Measurements from ENCODE around the gene C7orf25. TPM values are rescaled to one million over a fixed set of nuclear protein-coding genes. Genes with fewer than 3 reads are reported as not detected.

Gene C7orf25
- total RNA-seq: 1 to 10 TPM; 6.8 to 7.8 TPM

DNA sequence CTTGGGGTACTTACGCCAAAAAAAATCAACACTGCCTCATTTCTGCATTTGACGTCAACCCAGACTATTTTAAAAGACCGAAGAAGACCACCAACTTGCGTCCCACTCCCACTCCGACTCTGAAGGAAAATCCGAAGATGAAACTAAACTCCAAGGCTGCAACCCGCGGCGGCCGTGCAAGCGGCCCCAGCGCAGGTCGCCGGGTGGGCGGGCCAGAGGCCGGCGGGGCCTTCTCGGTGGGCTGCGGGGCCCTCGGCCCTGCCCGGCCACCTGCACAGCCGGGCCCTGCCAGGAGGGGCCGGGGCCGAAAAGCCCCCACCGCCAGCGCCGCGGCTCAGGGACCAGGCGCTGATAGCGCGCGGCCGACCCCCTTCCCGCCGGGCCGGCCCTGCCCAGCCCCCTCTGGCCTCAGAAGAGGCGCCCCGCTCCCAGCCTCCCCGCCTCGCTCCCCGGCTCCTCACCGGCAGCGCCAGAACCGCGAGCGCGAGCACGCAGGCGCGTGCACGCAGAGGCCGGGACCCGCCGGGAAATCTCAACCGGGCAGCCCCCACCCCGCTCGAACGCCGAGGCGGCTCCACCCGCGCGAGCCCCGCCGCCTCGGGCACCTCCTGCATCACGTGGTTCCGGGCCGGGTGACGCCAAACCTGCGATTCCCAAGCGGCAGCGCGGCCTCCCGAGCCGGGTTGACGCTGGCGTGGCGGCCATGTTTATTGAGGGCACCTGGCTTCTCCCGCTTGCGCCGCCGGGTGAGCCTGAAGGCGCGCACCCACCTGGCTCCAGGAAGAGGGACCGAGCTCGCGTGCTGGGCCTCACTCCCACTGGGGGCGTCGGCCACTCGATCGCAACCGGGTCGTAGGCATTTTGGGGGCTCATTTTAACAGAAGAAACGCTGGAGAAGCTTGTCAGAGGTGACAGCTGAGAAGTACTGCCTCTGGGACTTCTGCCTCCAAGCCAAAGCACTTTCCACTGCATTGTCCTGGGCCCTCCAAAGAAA, at the start of gene C7orf25:
Gene C7orf25, minus strand, starts transcription at position 617 of the 994 bp plus-strand sequence. CDS start 1,170 bp downstream, outside the sequence.
- H3K4me1 ChIP-seq: peaks cover 4% of the 10 kb centered on the region
- intact Hi-C loops (cut with DNase I): no loop called here
- H3K9ac ChIP-seq (ENCODE audit: low read depth in 2 of 2, low read length in 2 of 2): peak within 1 kb of the TSS; percentile 81 to 91
- peak within 1 kb of the TSS; percentile 63 for H3K27ac ChIP-seq
- H3K36me3 ChIP-seq: no peaks in the 10 kb centered on the region
- H3K4me3 ChIP-seq: peak within 1 kb of the TSS; percentile 71
- peak; percentile 97 for DNase-seq
- TF ChIP-seq, protein P1, sequence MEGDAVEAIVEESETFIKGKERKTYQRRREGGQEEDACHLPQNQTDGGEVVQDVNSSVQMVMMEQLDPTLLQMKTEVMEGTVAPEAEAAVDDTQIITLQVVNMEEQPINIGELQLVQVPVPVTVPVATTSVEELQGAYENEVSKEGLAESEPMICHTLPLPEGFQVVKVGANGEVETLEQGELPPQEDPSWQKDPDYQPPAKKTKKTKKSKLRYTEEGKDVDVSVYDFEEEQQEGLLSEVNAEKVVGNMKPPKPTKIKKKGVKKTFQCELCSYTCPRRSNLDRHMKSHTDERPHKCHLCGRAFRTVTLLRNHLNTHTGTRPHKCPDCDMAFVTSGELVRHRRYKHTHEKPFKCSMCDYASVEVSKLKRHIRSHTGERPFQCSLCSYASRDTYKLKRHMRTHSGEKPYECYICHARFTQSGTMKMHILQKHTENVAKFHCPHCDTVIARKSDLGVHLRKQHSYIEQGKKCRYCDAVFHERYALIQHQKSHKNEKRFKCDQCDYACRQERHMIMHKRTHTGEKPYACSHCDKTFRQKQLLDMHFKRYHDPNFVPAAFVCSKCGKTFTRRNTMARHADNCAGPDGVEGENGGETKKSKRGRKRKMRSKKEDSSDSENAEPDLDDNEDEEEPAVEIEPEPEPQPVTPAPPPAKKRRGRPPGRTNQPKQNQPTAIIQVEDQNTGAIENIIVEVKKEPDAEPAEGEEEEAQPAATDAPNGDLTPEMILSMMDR (IDR thresholded peaks at IDR 0.05): no peak
- H3K27me3 ChIP-seq: no peaks in the 10 kb centered on the region
- no peaks in the 10 kb centered on the region for H3K9me3 ChIP-seq

GRCh38 chr7:42961170-42961569, 49.3 kb upstream of the C7orf25 start:
- Histone ChIP-seq H3K36me3 (no peaks in the 10 kb centered on the region), H3K9me3 (no peaks in the 10 kb centered on the region), H3K27ac (no peak overlapping the region), H3K4me1 (no peaks in the 10 kb centered on the region), H3K9ac (ENCODE audit: low read depth in 2 of 2, low read length in 2 of 2) (no peak overlapping the region), H3K4me3 (no peak overlapping the region), H3K27me3 (no peaks in the 10 kb centered on the region)
- no peak for DNase-seq
- TF ChIP-seq, protein P1 (IDR thresholded peaks at IDR 0.05): no peak
- intact Hi-C loops (cut with DNase I): no loop called here

DNA sequence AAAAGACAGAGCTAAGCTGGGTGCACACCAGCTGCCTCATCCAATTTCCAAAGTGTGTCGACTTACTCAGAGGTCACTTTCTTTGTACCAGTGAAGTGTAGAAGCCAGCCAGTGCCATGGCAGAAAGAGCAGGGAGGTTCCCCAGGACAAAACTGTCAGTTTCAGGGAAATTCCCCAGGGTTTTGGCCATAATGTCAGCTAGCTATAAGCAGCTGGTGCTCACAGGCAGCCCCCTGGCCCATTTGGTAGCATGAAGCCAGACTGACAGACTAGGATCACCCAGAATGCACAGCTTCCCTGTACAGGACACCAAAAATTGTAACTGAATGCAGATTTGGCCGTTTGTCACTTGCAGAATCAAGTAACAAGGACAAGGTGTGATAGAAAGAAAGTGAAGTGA, 48.9 kb upstream of the C7orf25 start:
- H3K9ac ChIP-seq (ENCODE audit: low read depth in 2 of 2, low read length in 2 of 2): no peak overlapping the region
- H3K27me3 ChIP-seq: no peaks in the 10 kb centered on the region
- no peaks in the 10 kb centered on the region for H3K36me3 ChIP-seq
- TF ChIP-seq, protein P1 (IDR thresholded peaks at IDR 0.05): no peak
- intact Hi-C loops (cut with DNase I): no loop called here
- DNase-seq: no peak
- H3K4me3 ChIP-seq: no peak overlapping the region
- no peaks in the 10 kb centered on the region for H3K4me1 ChIP-seq
- no peak overlapping the region for H3K27ac ChIP-seq
- no peaks in the 10 kb centered on the region for H3K9me3 ChIP-seq

DNA sequence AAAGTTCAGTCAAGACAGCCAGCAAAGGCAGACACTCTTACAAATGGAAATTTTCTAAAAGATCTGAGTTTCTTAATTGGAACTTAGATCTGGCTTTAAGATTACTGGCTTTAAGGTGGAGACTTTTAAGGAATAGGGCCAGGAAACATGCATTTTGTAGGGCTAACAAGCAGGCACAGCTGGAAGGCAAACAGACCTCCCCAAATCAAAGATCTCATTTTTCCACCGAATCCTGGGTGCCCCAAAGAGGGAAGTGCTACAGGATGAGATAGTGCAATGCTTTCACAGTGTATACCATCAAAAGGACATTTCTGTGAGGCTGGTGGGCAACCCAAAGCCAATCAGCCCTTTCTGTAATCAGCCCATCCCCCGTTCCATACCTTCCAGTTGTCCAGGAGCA, 47.7 kb upstream of the C7orf25 start:
- no peak for DNase-seq
- Histone ChIP-seq H3K9me3 (no peaks in the 10 kb centered on the region), H3K4me1 (no peaks in the 10 kb centered on the region), H3K36me3 (no peaks in the 10 kb centered on the region), H3K27me3 (no peaks in the 10 kb centered on the region), H3K27ac (no peak overlapping the region), H3K9ac (ENCODE audit: low read depth in 2 of 2, low read length in 2 of 2) (no peak overlapping the region), H3K4me3 (no peak overlapping the region)
- TF ChIP-seq, protein P1 (IDR thresholded peaks at IDR 0.05): no peak
- intact Hi-C loops (cut with DNase I): no loop called here

DNA sequence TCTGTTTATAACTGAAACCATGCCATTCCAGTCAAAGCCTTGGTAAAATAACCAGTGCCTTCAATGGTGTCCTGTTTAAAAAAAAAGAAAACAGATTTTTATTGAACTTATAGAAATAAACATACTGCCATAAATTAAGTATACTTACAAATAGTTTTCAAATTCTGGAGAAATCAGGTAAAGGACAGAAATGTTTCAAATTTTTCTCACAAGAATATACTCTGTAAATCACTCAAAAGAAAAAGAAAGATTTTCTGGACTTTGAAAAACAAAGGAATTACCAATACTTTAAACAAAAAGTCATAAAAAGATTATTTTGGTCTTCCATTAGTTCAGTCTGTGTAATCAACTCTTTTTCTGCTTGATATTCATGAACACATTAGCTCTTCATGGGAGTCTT, 44.2 kb upstream of the C7orf25 start:
- TF ChIP-seq, protein P1 (IDR thresholded peaks at IDR 0.05): no peak
- Histone ChIP-seq H3K4me3 (no peak overlapping the region), H3K4me1 (no peaks in the 10 kb centered on the region), H3K9me3 (no peaks in the 10 kb centered on the region), H3K27me3 (no peaks in the 10 kb centered on the region), H3K36me3 (no peaks in the 10 kb centered on the region), H3K9ac (ENCODE audit: low read depth in 2 of 2, low read length in 2 of 2) (no peak overlapping the region), H3K27ac (no peak overlapping the region)
- DNase-seq: no peak
- intact Hi-C loops (cut with DNase I): no loop called here
